Stimulated activated CD4-positive, alpha-beta T cell treated with anti-CD3 and anti-CD28 coated beads, Interleukin-2, amount 100 ng/mL, for 48 hours (primary cell): ENCODE data around the gene ZNF668.

ENCODE experiments used
- DNase-seq, 2 donors: peaks; one replicate each; pipeline ENCODE4 v3.0.0-alpha.2; 2020

The ZNF668 gene

DNA sequence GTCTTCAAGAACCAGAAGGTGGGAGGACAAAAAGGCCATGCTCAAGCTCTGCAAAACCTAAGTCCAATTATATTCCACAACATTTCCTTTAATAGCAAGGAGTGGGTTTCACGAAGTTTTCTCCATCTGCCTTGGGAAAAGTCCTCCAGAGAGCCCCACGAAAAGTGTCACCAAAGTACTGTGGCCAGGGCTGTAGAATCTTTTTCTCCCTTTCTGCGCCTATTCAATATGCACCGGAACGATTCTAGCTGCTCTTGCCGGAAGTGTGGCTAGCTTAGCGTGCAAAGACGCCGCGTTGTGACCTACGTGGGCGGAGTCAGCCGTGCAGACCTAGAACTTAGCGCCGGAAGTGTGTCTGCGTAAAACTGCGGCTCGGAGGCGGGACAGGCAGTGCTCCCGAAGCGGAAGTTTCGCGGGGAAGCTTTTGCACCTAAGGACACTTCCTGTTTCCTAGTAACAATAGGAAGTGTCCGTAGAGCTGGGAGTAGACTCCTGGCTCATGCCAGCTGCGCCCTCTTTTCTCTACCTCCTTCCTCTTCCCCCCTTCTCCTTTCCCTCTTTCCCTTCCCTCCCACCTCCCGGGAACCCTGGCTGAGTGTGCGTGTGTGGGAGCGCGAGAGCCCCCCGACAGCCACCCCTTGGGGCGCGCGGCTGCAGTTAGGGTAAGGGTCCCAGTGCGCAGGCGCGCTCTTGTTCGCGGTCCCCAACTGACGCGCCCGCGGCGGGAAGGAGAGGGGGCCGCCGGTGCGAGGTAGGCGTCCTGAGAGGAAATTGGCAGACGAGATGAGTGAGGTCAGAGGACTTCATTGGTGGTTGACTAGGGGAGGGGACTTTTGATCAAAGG is at the start of gene ZNF668, which contains the start of gene ZNF646:
ZNF668 (minus strand) TSS at position 271 of the 844 bp plus-strand sequence. CDS start 9,781 bp downstream, outside the sequence.
ZNF646 (plus strand) TSS at position 453 of the 844 bp plus-strand sequence. CDS start 1,903 bp downstream, outside the sequence.
- DNase-seq = peak; percentile 93 to 94

GRCh38 chr16:31120129-31120528 is 46.1 kb upstream of the ZNF668 start:
- DNase-seq = no peak

DNA sequence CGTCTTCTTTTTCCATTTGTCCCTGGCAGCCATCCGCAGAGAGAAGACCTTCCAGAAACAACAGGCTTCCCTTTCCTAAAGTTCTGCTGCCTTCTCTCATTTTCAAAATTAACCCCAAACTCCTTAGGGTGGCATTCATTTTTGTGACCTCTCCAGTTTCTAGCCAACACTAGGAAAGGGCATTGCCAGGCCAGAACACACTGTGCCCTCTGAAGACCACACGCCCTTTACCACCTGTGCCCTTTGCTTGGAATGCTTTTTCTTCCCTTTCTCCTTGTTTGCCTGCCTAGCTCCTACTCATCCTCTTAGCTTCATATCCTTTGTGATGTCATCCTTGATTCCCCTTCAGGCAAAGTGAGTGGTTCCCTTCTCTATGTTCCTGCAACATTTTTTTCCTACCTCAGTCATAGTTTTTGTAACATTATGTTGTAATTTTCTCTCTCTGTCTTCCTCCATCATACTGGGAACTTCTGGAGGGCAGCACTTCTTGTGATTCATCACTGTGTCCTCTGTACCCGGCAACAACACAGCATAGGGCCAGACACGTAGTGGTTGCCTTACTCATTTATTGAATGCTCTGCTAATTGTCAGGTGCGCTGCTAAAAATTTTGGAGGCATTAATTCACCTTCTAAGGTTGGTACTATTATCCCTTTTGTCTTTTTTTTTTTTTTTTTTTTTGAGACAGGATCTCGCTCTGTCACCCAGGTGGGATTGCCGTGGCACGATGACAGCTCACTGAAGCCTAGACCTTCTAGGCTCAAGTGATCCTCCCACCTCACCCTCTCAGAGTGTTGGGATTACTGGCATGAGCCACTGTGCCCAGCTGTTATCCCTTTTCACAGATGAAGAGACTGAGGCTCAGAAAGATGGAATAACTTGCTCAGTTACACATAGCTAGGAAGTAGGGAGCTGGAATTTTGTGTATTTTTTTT is 44.4 kb upstream of the ZNF668 start:
- DNase-seq = no peak

GRCh38 chr16:31117384-31118222 is 43.6 kb upstream of the ZNF668 start, which contains the start of gene KAT8:
Gene KAT8, plus strand, starts transcription at chr16:31117664. Its CDS starts 18 bp downstream, at chr16:31117682.
- peak; percentile 95 to 96 for DNase-seq

DNA sequence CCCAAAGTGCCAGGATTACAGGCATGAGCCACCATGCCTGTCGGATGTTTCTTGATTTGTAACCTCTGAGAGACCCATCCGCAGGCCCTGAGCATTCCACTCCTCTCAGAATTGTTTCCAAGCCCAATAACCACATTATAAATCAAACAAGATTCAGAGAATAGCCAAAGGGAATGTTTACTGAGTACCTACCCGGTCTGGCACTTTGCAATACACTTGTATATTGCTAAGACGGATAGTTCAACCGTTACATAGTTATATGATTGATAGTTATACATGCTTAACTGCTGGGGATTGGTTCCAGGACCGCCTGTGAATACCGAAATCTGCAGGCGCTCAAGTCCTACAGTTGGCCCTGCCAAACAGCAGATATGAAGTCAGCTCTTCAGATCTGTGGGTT is 40.4 kb upstream of the ZNF668 start:
- no peak for DNase-seq

DNA sequence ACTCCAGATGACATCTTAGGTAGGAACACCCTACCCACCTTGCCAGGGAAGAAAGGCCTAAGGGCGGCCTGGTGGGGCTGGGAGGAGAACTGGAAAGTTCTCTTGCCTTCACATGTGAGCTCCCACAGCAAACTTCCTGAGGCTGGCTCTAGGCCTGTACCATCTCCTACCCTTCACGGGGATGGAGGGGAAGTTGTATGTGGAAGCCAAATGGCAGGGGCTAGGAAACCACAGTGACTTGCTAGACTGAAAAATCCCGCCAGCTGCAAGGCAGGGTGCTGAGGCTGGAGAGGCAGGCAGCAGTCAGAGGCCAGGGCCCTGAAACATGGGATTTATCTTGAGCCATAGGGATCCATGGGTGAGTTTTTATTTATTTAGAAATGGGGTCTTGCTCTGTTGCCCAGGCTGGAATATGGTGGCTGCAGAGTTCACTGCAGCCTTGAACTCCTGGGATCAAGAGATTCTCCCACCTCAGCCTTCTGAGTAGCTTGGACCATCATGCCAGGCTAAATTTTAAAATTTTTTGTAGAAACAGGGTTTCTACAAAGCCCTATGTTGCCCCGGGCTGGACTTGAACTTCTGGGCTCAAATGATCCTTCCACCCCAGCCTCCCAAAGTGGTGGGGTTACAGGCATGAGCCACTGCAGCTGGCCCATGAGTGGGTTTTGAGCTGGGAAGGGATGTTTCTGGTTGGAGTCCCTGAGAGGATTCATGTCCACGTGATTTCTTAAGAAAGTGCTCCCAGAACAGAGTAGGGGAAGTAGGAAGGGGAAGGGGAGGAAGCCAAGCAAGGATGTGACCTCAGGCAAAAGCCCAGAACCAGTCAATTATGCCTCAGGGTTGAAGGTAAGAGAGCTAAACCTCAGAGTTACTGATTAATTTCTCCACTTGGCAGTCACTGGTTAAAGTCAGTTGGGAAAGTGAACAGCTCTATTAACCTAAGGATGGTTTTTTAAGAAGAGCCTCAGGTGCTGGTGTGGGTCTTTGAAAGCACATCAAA is 39.4 kb upstream of the ZNF668 start:
- DNase-seq = no peak

- no peak for DNase-seq
Observed at GRCh38 chr16:31112711-31113110, 38.7 kb upstream of the ZNF668 start.

- no peak for DNase-seq
Observed at GRCh38 chr16:31111881-31112466, 37.9 kb upstream of the ZNF668 start.

GRCh38 chr16:31110106-31111034 is 36.3 kb upstream of the ZNF668 start:
- no peak for DNase-seq

DNA sequence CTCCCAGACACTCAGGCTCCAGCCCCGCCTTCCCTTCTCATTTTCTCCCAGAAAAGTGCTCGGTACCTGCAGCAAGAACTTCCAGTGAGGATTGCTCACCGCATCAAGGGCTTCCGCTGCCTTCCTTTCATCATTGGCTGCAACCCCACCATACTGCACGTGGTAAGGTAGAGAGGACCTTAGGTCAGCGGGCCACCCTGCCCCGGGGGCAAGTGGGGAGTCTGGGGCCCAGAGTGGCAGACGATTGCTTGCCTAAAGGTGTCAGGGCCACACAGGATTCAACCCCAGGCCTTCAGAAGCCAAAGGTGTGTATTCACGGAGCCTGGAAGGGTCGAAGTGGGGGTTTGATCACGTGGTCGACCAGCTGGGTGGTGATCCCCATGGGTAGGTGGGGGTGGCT is 35.6 kb upstream of the ZNF668 start:
- DNase-seq = no peak

DNA sequence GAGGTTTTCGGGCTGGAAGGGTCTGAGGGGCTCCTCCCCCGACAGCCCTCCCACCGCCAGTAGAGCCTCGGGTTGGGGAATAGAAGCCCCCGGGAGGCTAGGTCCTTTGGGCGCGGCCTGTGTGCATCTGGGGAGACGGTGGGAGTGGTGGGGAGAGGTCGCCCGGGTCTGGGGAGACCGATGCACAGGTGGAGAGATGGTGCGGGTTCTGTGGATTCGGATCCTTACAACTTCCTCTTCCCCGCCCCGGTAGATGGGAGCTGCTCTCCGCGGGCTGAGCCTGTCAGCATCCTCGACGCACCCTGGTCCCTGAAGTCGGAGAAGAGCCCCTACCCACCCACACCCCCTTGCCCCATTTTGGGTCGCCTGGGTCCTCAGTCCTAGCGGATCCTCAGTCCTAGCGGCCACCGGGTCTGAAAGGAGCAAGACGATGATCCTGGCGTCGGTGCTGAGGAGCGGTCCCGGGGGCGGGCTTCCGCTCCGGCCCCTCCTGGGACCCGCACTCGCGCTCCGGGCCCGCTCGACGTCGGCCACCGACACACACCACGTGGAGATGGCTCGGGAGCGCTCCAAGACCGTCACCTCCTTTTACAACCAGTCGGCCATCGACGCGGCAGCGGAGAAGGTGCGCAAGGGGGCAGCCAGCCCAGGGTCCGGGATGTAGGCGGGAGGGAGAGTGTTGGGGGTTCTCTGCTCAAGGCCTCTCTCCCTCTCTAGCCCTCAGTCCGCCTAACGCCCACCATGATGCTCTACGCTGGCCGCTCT is 34.9 kb upstream of the ZNF668 start:
- DNase-seq = no peak

DNA sequence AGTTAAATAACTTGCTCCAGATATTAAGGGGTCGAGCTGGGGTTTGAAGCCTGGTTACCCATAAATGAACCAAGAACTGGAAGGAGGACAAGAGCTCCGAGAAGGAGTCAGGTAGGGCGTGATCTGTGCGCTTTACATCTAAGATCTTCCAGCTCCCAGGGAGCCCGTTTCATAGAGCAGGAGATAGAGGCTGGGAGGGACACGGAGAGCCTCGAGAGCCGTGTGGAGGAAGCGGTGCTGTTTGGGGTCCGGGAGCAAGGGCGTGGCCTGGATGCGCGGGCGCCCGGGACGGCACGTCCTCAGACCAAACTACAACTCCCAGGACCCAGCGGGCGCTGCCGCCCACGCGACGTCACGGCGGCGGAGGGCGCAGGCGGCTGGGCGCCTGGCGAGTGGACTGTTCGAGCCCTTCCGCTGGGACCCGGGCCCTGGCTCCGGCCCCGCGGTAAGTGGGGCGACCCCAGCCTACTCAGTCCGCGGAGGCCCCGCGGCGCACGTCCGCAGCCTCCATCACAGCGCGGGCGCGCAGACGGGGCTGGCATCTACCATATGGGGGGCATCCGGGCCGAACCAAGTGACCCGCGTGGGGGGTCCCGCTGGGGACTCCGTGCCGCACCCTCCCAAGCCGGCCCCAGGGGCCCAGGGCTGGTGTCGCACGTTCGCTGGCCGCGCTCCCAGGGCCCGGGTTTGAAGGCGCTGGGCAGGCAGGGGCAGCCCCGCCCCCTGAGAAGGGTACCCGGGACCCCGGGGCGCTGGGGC is 34.2 kb upstream of the ZNF668 start, which contains the start of gene BCKDK:
BCKDK (plus strand) TSS at position 352 of the 759 bp plus-strand sequence. CDS start 838 bp downstream, outside the sequence.
- DNase-seq = peak; percentile 78

GRCh38 chr16:31107465-31107867 is 33.4 kb upstream of the ZNF668 start:
- DNase-seq = peak; percentile 26 to 36

- DNase-seq = no peak
Observed at GRCh38 chr16:31106509-31107464, 32.7 kb upstream of the ZNF668 start.

DNA sequence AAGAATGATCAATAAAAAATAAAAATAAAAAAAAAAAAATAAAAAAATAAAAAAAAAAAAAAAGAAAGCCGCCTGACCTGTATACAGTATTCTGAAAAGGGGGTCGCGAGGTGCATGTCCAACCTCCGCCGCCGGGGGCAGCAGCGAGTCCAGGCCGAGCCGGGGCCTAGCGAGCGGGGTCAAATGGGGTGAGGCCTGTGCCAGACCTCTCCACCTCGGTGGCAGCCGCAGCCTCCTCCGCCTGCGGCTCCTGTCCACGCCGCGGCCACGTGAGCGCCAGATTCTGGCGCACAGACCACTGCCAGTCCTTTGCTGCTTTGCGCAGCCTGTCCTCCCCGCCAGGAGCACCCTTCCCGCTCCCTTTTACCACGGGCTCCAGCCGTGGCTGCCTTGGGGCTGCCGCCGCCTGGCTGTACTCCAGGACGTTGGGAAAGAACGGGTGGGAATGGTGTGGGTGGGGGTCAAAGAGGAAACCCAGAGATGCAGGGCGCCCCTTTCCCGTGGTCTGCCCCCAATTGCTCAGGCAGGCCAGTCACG is 31.7 kb upstream of the ZNF668 start:
- peak; percentile 83 to 91 for DNase-seq
